Muscle layer of colon (tissue), 2 donors: ENCODE data around the gene ITGB1BP2.
A peak's percentile ranks its signal among the peaks of the same experiment; 100 is the strongest.
"Not testable (repeated sequence)": the region's sequence is repeated elsewhere in the genome, so short reads cannot be mapped to it uniquely, and the experiment has no call there.

Experiments
- H3K27ac ChIP-seq: one replicate; pipeline ENCODE4 v1.7.0; 2013; ENCODE audit warnings: low read depth, mild to moderate bottlenecking, low read length, moderate library complexity
- H3K27me3 ChIP-seq, 2 donors: one replicate each; pipeline ENCODE4 v1.7.0; 2013; ENCODE audit warnings: low read length in 2 of 2, mild to moderate bottlenecking in 2 of 2; ENCODE audit not compliant: insufficient read depth in 2 of 2, control insufficient read depth in 1 of 2
- H3K36me3 ChIP-seq: one replicate; pipeline ENCODE4 v1.7.0; 2013; ENCODE audit warnings: mild to moderate bottlenecking, low read length; ENCODE audit not compliant: insufficient read depth
- H3K4me1 ChIP-seq: one replicate; pipeline ENCODE4 v1.7.0; 2013; ENCODE audit warnings: mild to moderate bottlenecking, low read length; ENCODE audit not compliant: insufficient read depth
- H3K4me3 ChIP-seq, 2 donors: one replicate each; pipeline ENCODE4 v1.7.0; 2013; ENCODE audit warnings: low read length in 2 of 2, low read depth in 1 of 2, mild to moderate bottlenecking in 1 of 2, moderate library complexity in 1 of 2
- H3K9ac ChIP-seq: one replicate; pipeline ENCODE4 v1.7.0; 2013; ENCODE audit warnings: low read length
- H3K9me3 ChIP-seq: one replicate; pipeline ENCODE4 v1.7.0; 2013; ENCODE audit warnings: mild to moderate bottlenecking, low read length
- donor health status: abdominal sarcoma.
- donor health status: Adenocarcinoma of cecum.

The ITGB1BP2 gene

GRCh38 chrX:71282514-71283402 is 18.8 kb upstream of the ITGB1BP2 start:
- Histone ChIP-seq H3K27ac (peak overlapping the region; percentile 38), H3K9ac (no peak overlapping the region), H3K4me3 (peak overlapping the region in 1 of 2 donors; percentile 71), H3K36me3 (no peaks in the 10 kb centered on the region), H3K27me3 (no peaks in the 10 kb centered on the region), H3K9me3 (no peaks in the 10 kb centered on the region), H3K4me1 (no peaks in the 10 kb centered on the region)

GRCh38 chrX:71283403-71284143 is 18.0 kb upstream of the ITGB1BP2 start, which contains the start of gene NONO:
Gene NONO, plus strand, starts transcription at chrX:71283635. Its CDS starts 7,003 bp downstream, at chrX:71290638.
- peak within 1 kb of the TSS; percentile 62 for H3K27ac ChIP-seq
- H3K27me3 ChIP-seq = no peaks in the 10 kb centered on the region
- H3K9me3 ChIP-seq = no peaks in the 10 kb centered on the region
- H3K4me1 ChIP-seq = peaks cover 2% of the 10 kb centered on the region
- peak within 1 kb of the TSS; percentile 71 for H3K9ac ChIP-seq
- peak within 1 kb of the TSS; percentile 56 to 71 for H3K4me3 ChIP-seq
- no peaks in the 10 kb centered on the region for H3K36me3 ChIP-seq

GRCh38 chrX:71285929-71286328 is 15.6 kb upstream of the ITGB1BP2 start:
- Histone ChIP-seq H3K27ac (no peak overlapping the region), H3K36me3 (peaks cover 5% of the 10 kb centered on the region), H3K27me3 (no peaks in the 10 kb centered on the region), H3K9ac (no peak overlapping the region), H3K9me3 (no peaks in the 10 kb centered on the region), H3K4me3 (no peak overlapping the region), H3K4me1 (peaks cover 5% of the 10 kb centered on the region)

- H3K36me3 ChIP-seq = peaks cover 35% of the 10 kb centered on the region
These were observed 10.2 kb upstream of the ITGB1BP2 start for GRCh38 chrX:71291381-71291780.

GRCh38 chrX:71292669-71293365 is 8.7 kb upstream of the ITGB1BP2 start:
- H3K9ac ChIP-seq = no peak overlapping the region
- H3K9me3 ChIP-seq = no peaks in the 10 kb centered on the region
- H3K27ac ChIP-seq = no peak overlapping the region
- H3K36me3 ChIP-seq = peaks cover 49% of the 10 kb centered on the region
- peaks cover 5% of the 10 kb centered on the region for H3K4me1 ChIP-seq
- no peaks in the 10 kb centered on the region for H3K27me3 ChIP-seq
- H3K4me3 ChIP-seq = no peak overlapping the region

More at GRCh38 chrX:71291381-71291780, 10.2 kb upstream of the ITGB1BP2 start:
- H3K9ac ChIP-seq = no peak overlapping the region
- H3K4me1 ChIP-seq = peaks cover 5% of the 10 kb centered on the region
- no peak overlapping the region for H3K27ac ChIP-seq
- H3K27me3 ChIP-seq = no peaks in the 10 kb centered on the region
- H3K4me3 ChIP-seq = no peak overlapping the region
- no peaks in the 10 kb centered on the region for H3K9me3 ChIP-seq

GRCh38 chrX:71296806-71297205 is 4.7 kb upstream of the ITGB1BP2 start:
- no peak overlapping the region for H3K9ac ChIP-seq
- peaks cover 3% of the 10 kb centered on the region for H3K9me3 ChIP-seq
- no peak overlapping the region for H3K4me3 ChIP-seq
- no peaks in the 10 kb centered on the region for H3K27me3 ChIP-seq
- peaks cover 44% of the 10 kb centered on the region for H3K36me3 ChIP-seq
- H3K4me1 ChIP-seq = no peaks in the 10 kb centered on the region
- H3K27ac ChIP-seq = no peak overlapping the region

- Histone ChIP-seq H3K9ac (no peak overlapping the region), H3K9me3 (peaks cover 3% of the 10 kb centered on the region), H3K27ac (no peak overlapping the region), H3K4me1 (peaks cover 9% of the 10 kb centered on the region), H3K4me3 (no peak overlapping the region), H3K36me3 (peaks cover 36% of the 10 kb centered on the region), H3K27me3 (no peaks in the 10 kb centered on the region)
These were observed 3.4 kb upstream of the ITGB1BP2 start for GRCh38 chrX:71298119-71298518.

GRCh38 chrX:71300064-71300463 is 1.5 kb upstream of the ITGB1BP2 start:
- peaks cover 25% of the 10 kb centered on the region for H3K36me3 ChIP-seq

GRCh38 chrX:71300495-71300894 is 1.1 kb upstream of the ITGB1BP2 start:
- not testable (repeated sequence) for H3K27ac ChIP-seq, H3K4me3 ChIP-seq, H3K9me3 ChIP-seq, H3K9ac ChIP-seq, H3K27me3 ChIP-seq
- Histone ChIP-seq H3K4me1 (peaks cover 16% of the 10 kb centered on the region), H3K36me3 (peaks cover 25% of the 10 kb centered on the region)

More at GRCh38 chrX:71300064-71300463, 1.5 kb upstream of the ITGB1BP2 start:
- not testable (repeated sequence) for H3K4me3 ChIP-seq, H3K9ac ChIP-seq, H3K27ac ChIP-seq, H3K27me3 ChIP-seq, H3K9me3 ChIP-seq
- H3K4me1 ChIP-seq = peaks cover 16% of the 10 kb centered on the region

- Histone ChIP-seq H3K9me3 (peaks cover 3% of the 10 kb centered on the region), H3K36me3 (peaks cover 11% of the 10 kb centered on the region), H3K9ac (peak overlapping the region; percentile 55), H3K27ac (peak overlapping the region; percentile 44), H3K27me3 (no peaks in the 10 kb centered on the region), H3K4me3 (peak overlapping the region; percentile 8 to 55), H3K4me1 (peaks cover 16% of the 10 kb centered on the region)
These were observed 1.1 kb downstream of the ITGB1BP2 start for GRCh38 chrX:71302461-71303213.
